ENCODE measurements around the gene ARHGEF38. TPM values are rescaled to one million over a fixed set of nuclear protein-coding genes. Genes with fewer than 3 reads are reported as not detected.
"Not testable (repeated sequence)": the region's sequence is repeated elsewhere in the genome, so short reads cannot be mapped to it uniquely, and the experiment has no call there.

The ARHGEF38 gene
- total and polyA plus RNA-seq, 7 experiments from 2014 or later = 0.45 TPM; not detected in 6

- CTCF ChIA-PET = no interaction called here
- H3K9me3 ChIP-seq (ENCODE audit: control insufficient read depth in 2 of 3, low read length in 3 of 3) = no peaks in the 10 kb centered on the region
- no peak for ATAC-seq
Measured at GRCh38 chr4:105674011-105674410, 121.6 kb downstream of the ARHGEF38 start.

GRCh38 chr4:105677709-105678108, 125.3 kb downstream of the ARHGEF38 start:
- no peak overlapping the region for H3K4me3 ChIP-seq (ENCODE audit: low read length)
- no peaks in the 10 kb centered on the region for H3K4me1 ChIP-seq (ENCODE audit: control insufficient read depth in 2 of 2, insufficient read depth in 2 of 2, low read length in 2 of 2)
- H3K36me3 ChIP-seq (ENCODE audit: control insufficient read depth in 2 of 3, insufficient read depth in 3 of 3, low read length in 3 of 3) = peaks cover 0 to 2% (median 0%) of the 10 kb centered on the region in 3 experiments
- H3K27me3 ChIP-seq (ENCODE audit: control insufficient read depth in 2 of 2, insufficient read depth in 2 of 2, low read length in 2 of 2) = no peaks in the 10 kb centered on the region
- no peak overlapping the region for H3K4me3 Mint-ChIP-seq
- ATAC-seq (no peak), DNase-seq (no peak)
- no peaks in the 10 kb centered on the region for H3K9me3 Mint-ChIP-seq
- ChIA-PET CTCF (no interaction called here), POLR2A (no interaction called here)
- H3K27ac Mint-ChIP-seq = no peak overlapping the region
- no peaks in the 10 kb centered on the region for H3K9me3 ChIP-seq (ENCODE audit: control insufficient read depth in 2 of 3, low read length in 3 of 3)
- intact Hi-C loops (cut with micrococcal nuclease) = no loop called here
- peaks cover 0 to 7% (median 5%) of the 10 kb centered on the region in 5 donors for H3K27me3 Mint-ChIP-seq
- no peak overlapping the region for H3K27ac ChIP-seq (ENCODE audit: low read depth, low read length)
- no peaks in the 10 kb centered on the region for H3K4me1 Mint-ChIP-seq
- peaks cover 0 to 14% (median 6%) of the 10 kb centered on the region in 5 donors for H3K36me3 Mint-ChIP-seq

More at GRCh38 chr4:105674011-105674410, 121.6 kb downstream of the ARHGEF38 start:
- no peak overlapping the region for H3K27ac ChIP-seq (ENCODE audit: low read depth, low read length)
- no peak overlapping the region for H3K4me3 ChIP-seq (ENCODE audit: low read length)
- no peak for DNase-seq
- POLR2A ChIA-PET = no interaction called here
- H3K27me3 ChIP-seq (ENCODE audit: control insufficient read depth in 2 of 2, insufficient read depth in 2 of 2, low read length in 2 of 2) = no peaks in the 10 kb centered on the region
- Mint-ChIP-seq H3K27me3 (peaks cover 6 to 17% (median 14%) of the 10 kb centered on the region in 5 donors), H3K9me3 (no peaks in the 10 kb centered on the region), H3K4me3 (no peak overlapping the region), H3K36me3 (no peaks in the 10 kb centered on the region), H3K27ac (no peak overlapping the region), H3K4me1 (no peaks in the 10 kb centered on the region)
- H3K36me3 ChIP-seq (ENCODE audit: control insufficient read depth in 2 of 3, insufficient read depth in 3 of 3, low read length in 3 of 3) = no peaks in the 10 kb centered on the region
- intact Hi-C loops (cut with micrococcal nuclease) = no loop called here
- H3K4me1 ChIP-seq (ENCODE audit: control insufficient read depth in 2 of 2, insufficient read depth in 2 of 2, low read length in 2 of 2) = no peaks in the 10 kb centered on the region

- Mint-ChIP-seq H3K27me3 (no peaks in the 10 kb centered on the region), H3K27ac (no peak overlapping the region), H3K36me3 (peaks cover 0 to 20% (median 10%) of the 10 kb centered on the region in 5 donors), H3K4me3 (no peak overlapping the region), H3K4me1 (no peaks in the 10 kb centered on the region), H3K9me3 (no peaks in the 10 kb centered on the region)
- Histone ChIP-seq H3K9me3 (ENCODE audit: control insufficient read depth in 2 of 3, low read length in 3 of 3) (no peaks in the 10 kb centered on the region), H3K4me3 (ENCODE audit: low read length) (no peak overlapping the region), H3K4me1 (ENCODE audit: control insufficient read depth in 2 of 2, insufficient read depth in 2 of 2, low read length in 2 of 2) (no peaks in the 10 kb centered on the region), H3K27ac (ENCODE audit: low read depth, low read length) (no peak overlapping the region), H3K27me3 (ENCODE audit: control insufficient read depth in 2 of 2, insufficient read depth in 2 of 2, low read length in 2 of 2) (no peaks in the 10 kb centered on the region), H3K36me3 (ENCODE audit: control insufficient read depth in 2 of 3, insufficient read depth in 3 of 3, low read length in 3 of 3) (peaks cover 0 to 5% (median 0%) of the 10 kb centered on the region in 3 experiments)
- DNase-seq (no peak), ATAC-seq (no peak)
- CTCF ChIA-PET = no interaction called here
- POLR2A ChIA-PET = no interaction called here
- intact Hi-C loops (cut with micrococcal nuclease) = no loop called here
Measured at GRCh38 chr4:105679186-105679585, 126.8 kb downstream of the ARHGEF38 start.

GRCh38 chr4:105683038-105683437, 130.6 kb downstream of the ARHGEF38 start:
- no peak overlapping the region for H3K4me3 ChIP-seq (ENCODE audit: low read length)
- H3K27ac ChIP-seq (ENCODE audit: low read depth, low read length) = no peak overlapping the region
- H3K4me3 Mint-ChIP-seq = no peak overlapping the region
- no peaks in the 10 kb centered on the region for H3K27me3 ChIP-seq (ENCODE audit: control insufficient read depth in 2 of 2, insufficient read depth in 2 of 2, low read length in 2 of 2)
- H3K27me3 Mint-ChIP-seq = no peaks in the 10 kb centered on the region
- no peaks in the 10 kb centered on the region for H3K4me1 ChIP-seq (ENCODE audit: control insufficient read depth in 2 of 2, insufficient read depth in 2 of 2, low read length in 2 of 2)
- intact Hi-C loops (cut with micrococcal nuclease) = no loop called here
- H3K27ac Mint-ChIP-seq = no peak overlapping the region
- DNase-seq (no peak), ATAC-seq (no peak)
- ChIA-PET POLR2A (no interaction called here), CTCF (no interaction called here)
- peaks cover 0 to 28% (median 17%) of the 10 kb centered on the region in 5 donors for H3K36me3 Mint-ChIP-seq
- H3K9me3 Mint-ChIP-seq = no peaks in the 10 kb centered on the region
- H3K4me1 Mint-ChIP-seq = no peaks in the 10 kb centered on the region
- H3K36me3 ChIP-seq (ENCODE audit: control insufficient read depth in 2 of 3, insufficient read depth in 3 of 3, low read length in 3 of 3) = peaks cover under 1 to 21% (median 9%) of the 10 kb centered on the region in 3 experiments
- H3K9me3 ChIP-seq (ENCODE audit: control insufficient read depth in 2 of 3, low read length in 3 of 3) = no peaks in the 10 kb centered on the region

- H3K4me3 ChIP-seq (ENCODE audit: low read length) = no peak overlapping the region
- H3K27me3 ChIP-seq (ENCODE audit: control insufficient read depth in 2 of 2, insufficient read depth in 2 of 2, low read length in 2 of 2) = no peaks in the 10 kb centered on the region
- H3K27ac Mint-ChIP-seq = no peak overlapping the region
- no peak overlapping the region for H3K4me3 Mint-ChIP-seq
- peaks cover 0 to 45% (median 23%) of the 10 kb centered on the region in 5 donors for H3K36me3 Mint-ChIP-seq
- H3K4me1 ChIP-seq (ENCODE audit: control insufficient read depth in 2 of 2, insufficient read depth in 2 of 2, low read length in 2 of 2) = no peaks in the 10 kb centered on the region
- peaks cover 0 to 5% (median 0%) of the 10 kb centered on the region in 7 donors for H3K4me1 Mint-ChIP-seq
- intact Hi-C loops (cut with micrococcal nuclease) = no loop called here
- POLR2A ChIA-PET = no interaction called here
- peaks cover 6 to 44% (median 13%) of the 10 kb centered on the region in 3 experiments for H3K36me3 ChIP-seq (ENCODE audit: control insufficient read depth in 2 of 3, insufficient read depth in 3 of 3, low read length in 3 of 3)
- CTCF ChIA-PET = no interaction called here
- H3K27me3 Mint-ChIP-seq = no peaks in the 10 kb centered on the region
- DNase-seq (no peak), ATAC-seq (no peak)
- no peak overlapping the region for H3K27ac ChIP-seq (ENCODE audit: low read depth, low read length)
- H3K9me3 ChIP-seq (ENCODE audit: control insufficient read depth in 2 of 3, low read length in 3 of 3) = no peaks in the 10 kb centered on the region
- H3K9me3 Mint-ChIP-seq = no peaks in the 10 kb centered on the region
Measured at GRCh38 chr4:105686571-105686970, 134.2 kb downstream of the ARHGEF38 start.

GRCh38 chr4:105694812-105695211, 142.4 kb downstream of the ARHGEF38 start:
- H3K9me3 Mint-ChIP-seq; H3K4me3 Mint-ChIP-seq; H3K27ac ChIP-seq (ENCODE audit: low read depth, low read length); H3K27me3 ChIP-seq (ENCODE audit: control insufficient read depth in 2 of 2, insufficient read depth in 2 of 2, low read length in 2 of 2); H3K9me3 ChIP-seq (ENCODE audit: control insufficient read depth in 2 of 3, low read length in 3 of 3); ATAC-seq; POLR2A ChIA-PET; DNase-seq; intact Hi-C loops (cut with micrococcal nuclease); H3K4me3 ChIP-seq (ENCODE audit: low read length); H3K4me1 ChIP-seq (ENCODE audit: control insufficient read depth in 2 of 2, insufficient read depth in 2 of 2, low read length in 2 of 2); H3K27me3 Mint-ChIP-seq: not testable (repeated sequence)
- Mint-ChIP-seq H3K27ac (peak overlapping the region in 1 of 9 donors; percentile 36), H3K4me1 (peaks cover 3 to 13% (median 7%) of the 10 kb centered on the region in 7 donors), H3K36me3 (peaks cover 9 to 45% (median 29%) of the 10 kb centered on the region in 5 donors)
- H3K36me3 ChIP-seq (ENCODE audit: control insufficient read depth in 2 of 3, insufficient read depth in 3 of 3, low read length in 3 of 3) = peaks cover 5 to 44% (median 5%) of the 10 kb centered on the region in 3 experiments
- CTCF ChIA-PET = interaction anchor here (0.7 kb wide), 1 partner anchor 16 kb away, joined by 3 read pairs; no protein-coding TSS in a partner anchor

GRCh38 chr4:105695832-105696231, 143.4 kb downstream of the ARHGEF38 start:
- H3K4me3 ChIP-seq (ENCODE audit: low read length); DNase-seq; H3K4me3 Mint-ChIP-seq; H3K4me1 ChIP-seq (ENCODE audit: control insufficient read depth in 2 of 2, insufficient read depth in 2 of 2, low read length in 2 of 2); POLR2A ChIA-PET; H3K27me3 ChIP-seq (ENCODE audit: control insufficient read depth in 2 of 2, insufficient read depth in 2 of 2, low read length in 2 of 2); H3K9me3 ChIP-seq (ENCODE audit: control insufficient read depth in 2 of 3, low read length in 3 of 3); H3K27ac Mint-ChIP-seq; H3K9me3 Mint-ChIP-seq; ATAC-seq; intact Hi-C loops (cut with micrococcal nuclease); H3K27me3 Mint-ChIP-seq; H3K27ac ChIP-seq (ENCODE audit: low read depth, low read length): not testable (repeated sequence)
- H3K36me3 ChIP-seq (ENCODE audit: control insufficient read depth in 2 of 3, insufficient read depth in 3 of 3, low read length in 3 of 3) = peaks cover 5 to 42% (median 5%) of the 10 kb centered on the region in 3 experiments
- Mint-ChIP-seq H3K36me3 (peaks cover 9 to 40% (median 27%) of the 10 kb centered on the region in 5 donors), H3K4me1 (peaks cover 8 to 19% (median 13%) of the 10 kb centered on the region in 7 donors)
- CTCF ChIA-PET = interaction anchor here (0.7 kb wide), 1 partner anchor 15 kb away, joined by 3 read pairs; no protein-coding TSS in a partner anchor

Data from naive thymus-derived CD4-positive, alpha-beta T cell (primary cell).